Kasumi-1 (cell line): ENCODE data around the gene GLO1.

Experiments used
- DNase-seq, 2 experiments: peaks; one replicate each; lab custom pipeline; 2025; lab: John Stamatoyannopoulos, UW

Gene GLO1

GRCh38 chr6:38702558-38703397 is at the start of gene GLO1:
GLO1 (minus strand) TSS chr6:38703145; CDS start chr6:38703054, 91 bp downstream.
- peak; percentile 95 to 97 for DNase-seq

- DNase-seq = no peak
Observed at GRCh38 chr6:38750968-38751615, 48.1 kb upstream of the GLO1 start.

GRCh38 chr6:38749473-38749872 is 46.5 kb upstream of the GLO1 start:
- DNase-seq = no peak

- DNase-seq = peak; percentile 25 to 36
Observed at GRCh38 chr6:38739532-38739931, 36.6 kb upstream of the GLO1 start.

GRCh38 chr6:38738261-38738660 is 35.3 kb upstream of the GLO1 start:
- no peak for DNase-seq

- no peak for DNase-seq
Observed at GRCh38 chr6:38736951-38737350, 34.0 kb upstream of the GLO1 start.

GRCh38 chr6:38730140-38730862 is 27.4 kb upstream of the GLO1 start:
- no peak for DNase-seq

GRCh38 chr6:38728203-38728602 is 25.3 kb upstream of the GLO1 start:
- DNase-seq = no peak

- no peak for DNase-seq
Observed at GRCh38 chr6:38725414-38726183, 22.7 kb upstream of the GLO1 start.

- no peak for DNase-seq
Observed at GRCh38 chr6:38724343-38724742, 21.4 kb upstream of the GLO1 start.

- DNase-seq = no peak
Observed at GRCh38 chr6:38723783-38724182, 20.8 kb upstream of the GLO1 start.

GRCh38 chr6:38722727-38723334 is 19.9 kb upstream of the GLO1 start:
- DNase-seq = no peak

GRCh38 chr6:38722038-38722437 is 19.1 kb upstream of the GLO1 start:
- DNase-seq = no peak

- DNase-seq = no peak
Observed at GRCh38 chr6:38720295-38720694, 17.4 kb upstream of the GLO1 start.

GRCh38 chr6:38719358-38719757 is 16.4 kb upstream of the GLO1 start:
- no peak for DNase-seq

- no peak for DNase-seq
Observed at GRCh38 chr6:38716825-38717224, 13.9 kb upstream of the GLO1 start.

GRCh38 chr6:38715016-38715689 is 12.2 kb upstream of the GLO1 start, which contains the start of gene DNAH8:
DNAH8 (plus strand) TSS chr6:38715311; CDS start chr6:38722810, 7,499 bp downstream.
- no peak for DNase-seq

GRCh38 chr6:38714239-38715015 is 11.5 kb upstream of the GLO1 start:
- DNase-seq = peak; percentile 23 to 28

GRCh38 chr6:38713812-38714211 is 10.9 kb upstream of the GLO1 start:
- DNase-seq = peak; percentile 13 to 33

GRCh38 chr6:38708496-38708895 is 5.6 kb upstream of the GLO1 start:
- DNase-seq = no peak
